ENCODE data around the gene CMTM5.
"Not testable (repeated sequence)": the region's sequence is repeated elsewhere in the genome, so short reads cannot be mapped to it uniquely, and the experiment has no call there.

The CMTM5 gene

GRCh38 chr14:23385642-23386265 is 8.9 kb downstream of the CMTM5 start:
- in situ Hi-C loops (cut with HindIII; ENCODE audit: low pct_unique_long_range_greater_than_20kb, low sequenced_read_pairs): no loop called here
- no peak for TF ChIP-seq JUND (IDR thresholded peaks at IDR 0.05; ENCODE audit: low read depth)
- no peak for DNase-seq (ENCODE audit: low read depth in 1 of 2, low spot score in 1 of 2)

GRCh38 chr14:23386266-23386657 is 9.4 kb downstream of the CMTM5 start:
- in situ Hi-C loops (cut with HindIII; ENCODE audit: low pct_unique_long_range_greater_than_20kb, low sequenced_read_pairs); DNase-seq (ENCODE audit: low read depth in 1 of 2, low spot score in 1 of 2): not testable (repeated sequence)

- no peak for DNase-seq (ENCODE audit: low read depth in 1 of 2, low spot score in 1 of 2)
- in situ Hi-C loops (cut with HindIII; ENCODE audit: low pct_unique_long_range_greater_than_20kb, low sequenced_read_pairs): no loop called here
- TF ChIP-seq JUND (IDR thresholded peaks at IDR 0.05; ENCODE audit: low read depth): no peak
Measured at GRCh38 chr14:23386999-23387398, 10.2 kb downstream of the CMTM5 start.

DNA sequence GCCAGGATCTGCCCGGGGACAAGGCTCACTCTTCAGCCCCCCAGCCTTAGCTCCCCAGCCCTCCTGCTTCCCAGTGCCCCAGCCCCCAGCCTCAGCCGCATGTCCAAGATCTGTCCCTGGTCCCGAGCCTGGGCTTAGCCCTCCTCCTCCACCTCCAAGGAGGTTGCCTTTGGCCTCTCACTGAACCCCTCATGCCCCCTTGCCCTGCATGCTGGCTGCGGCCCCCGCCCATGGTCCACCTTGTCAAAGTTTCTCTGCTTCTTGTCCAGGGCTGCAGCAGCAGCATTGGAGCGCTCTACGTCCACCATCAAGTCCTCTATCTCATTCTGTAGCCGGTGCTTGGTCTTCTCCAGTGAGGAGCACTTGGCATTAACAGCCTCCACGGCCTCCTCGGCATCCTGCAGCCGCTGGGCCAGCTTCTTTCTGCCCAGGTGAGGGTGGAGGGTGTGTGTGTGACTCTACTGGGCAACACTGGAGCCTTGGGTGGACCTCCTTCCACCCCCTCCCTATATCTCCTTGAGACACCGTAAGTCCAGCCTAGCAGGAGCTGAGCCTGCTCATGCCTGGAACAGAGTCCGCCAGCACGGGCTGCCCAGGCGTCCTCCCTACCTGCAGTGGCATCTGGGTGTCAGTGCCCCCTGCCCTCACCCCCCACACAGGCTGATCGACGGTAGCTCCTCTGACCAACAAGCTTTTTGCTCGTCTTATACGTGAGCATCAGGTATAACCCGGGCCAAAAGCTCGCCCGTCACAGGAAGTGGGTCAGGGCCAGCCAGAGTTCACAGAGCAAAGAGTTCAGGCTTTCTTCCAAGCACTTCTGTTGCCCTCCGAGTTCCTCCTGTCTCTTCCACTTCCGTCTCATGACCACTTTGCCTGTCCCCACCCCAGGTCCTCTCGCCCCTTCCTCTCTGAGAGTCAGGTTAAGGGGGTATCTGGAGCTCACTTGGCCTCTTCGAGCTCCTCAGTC is 11.4 kb downstream of the CMTM5 start:
- TF ChIP-seq JUND (IDR thresholded peaks at IDR 0.05; ENCODE audit: low read depth): no peak
- in situ Hi-C loops (cut with HindIII; ENCODE audit: low pct_unique_long_range_greater_than_20kb, low sequenced_read_pairs): no loop called here
- DNase-seq (ENCODE audit: low read depth in 1 of 2, low spot score in 1 of 2): no peak

DNA sequence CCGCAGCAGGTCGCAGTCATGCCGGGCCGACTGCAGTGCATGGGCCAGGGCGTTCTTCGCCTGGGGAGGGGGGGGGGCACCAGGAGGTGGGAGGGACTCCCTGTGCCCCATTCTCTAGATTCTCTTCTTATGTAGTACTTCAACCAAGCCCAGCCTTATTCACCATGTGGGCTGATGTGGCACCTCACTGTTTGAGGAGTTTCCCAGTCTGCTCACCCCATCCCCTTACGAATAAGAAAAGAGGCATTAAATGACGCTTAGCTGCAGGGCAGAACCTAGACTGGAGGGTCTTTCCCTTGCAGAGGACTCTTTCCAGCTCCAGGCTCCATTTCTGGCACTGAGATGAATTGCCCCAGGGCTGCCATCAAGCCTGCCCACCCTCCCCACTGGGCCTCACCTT is 12.2 kb downstream of the CMTM5 start:
- no peak for DNase-seq (ENCODE audit: low read depth in 1 of 2, low spot score in 1 of 2)
- in situ Hi-C loops (cut with HindIII; ENCODE audit: low pct_unique_long_range_greater_than_20kb, low sequenced_read_pairs): no loop called here
- no peak for TF ChIP-seq JUND (IDR thresholded peaks at IDR 0.05; ENCODE audit: low read depth)

DNA sequence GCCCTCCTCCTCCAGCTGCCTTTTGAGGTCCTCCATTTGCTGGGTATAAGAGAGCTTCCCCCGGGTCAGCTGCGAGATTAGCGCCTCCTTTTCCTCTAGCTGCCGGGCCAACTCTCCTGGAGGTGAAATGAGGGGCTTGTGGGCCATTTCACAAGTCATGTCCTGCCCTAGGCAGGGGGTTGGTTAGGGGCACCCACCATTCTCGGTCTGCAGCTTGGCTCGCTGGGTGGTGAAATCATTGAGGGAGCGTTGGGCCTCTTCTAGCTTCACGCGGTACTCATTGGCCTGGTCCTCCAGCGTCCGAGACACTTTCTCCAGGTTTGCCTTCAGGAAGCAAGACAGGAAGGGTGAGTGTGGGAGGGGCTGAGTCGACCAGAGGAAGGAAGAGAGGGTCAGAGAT is 12.6 kb downstream of the CMTM5 start:
- TF ChIP-seq JUND (IDR thresholded peaks at IDR 0.05; ENCODE audit: low read depth): no peak
- in situ Hi-C loops (cut with HindIII; ENCODE audit: low pct_unique_long_range_greater_than_20kb, low sequenced_read_pairs): no loop called here
- DNase-seq (ENCODE audit: low read depth in 1 of 2, low spot score in 1 of 2): no peak

GRCh38 chr14:23389871-23390270 is 13.0 kb downstream of the CMTM5 start:
- DNase-seq (ENCODE audit: low read depth in 1 of 2, low spot score in 1 of 2); in situ Hi-C loops (cut with HindIII; ENCODE audit: low pct_unique_long_range_greater_than_20kb, low sequenced_read_pairs): not testable (repeated sequence)

GRCh38 chr14:23392613-23393012 is 15.8 kb downstream of the CMTM5 start:
- DNase-seq (ENCODE audit: low read depth in 1 of 2, low spot score in 1 of 2): no peak
- no peak for TF ChIP-seq JUND (IDR thresholded peaks at IDR 0.05; ENCODE audit: low read depth)
- in situ Hi-C loops (cut with HindIII; ENCODE audit: low pct_unique_long_range_greater_than_20kb, low sequenced_read_pairs): no loop called here

DNA sequence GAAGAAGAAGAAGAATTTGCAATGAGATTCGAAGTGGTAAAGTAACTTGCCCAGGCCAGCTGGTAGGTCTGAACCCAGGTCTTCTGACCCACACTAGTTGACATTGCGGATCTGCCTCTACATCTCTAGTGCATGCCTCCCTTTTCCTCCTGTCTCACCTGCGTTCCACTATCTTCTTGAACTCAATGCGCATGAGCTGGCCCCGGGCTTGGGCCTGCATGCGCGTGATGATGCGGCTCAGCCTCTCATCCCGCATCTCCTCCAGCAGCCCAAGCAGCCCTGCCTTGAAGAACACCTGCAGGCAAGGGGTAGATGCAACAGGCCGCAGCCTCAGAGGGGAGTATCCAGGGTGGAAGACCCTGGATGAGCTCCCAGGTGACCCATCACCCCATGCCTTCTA is 19.3 kb downstream of the CMTM5 start:
- TF ChIP-seq JUND (IDR thresholded peaks at IDR 0.05; ENCODE audit: low read depth): no peak
- DNase-seq (ENCODE audit: low read depth in 1 of 2, low spot score in 1 of 2): no peak
- in situ Hi-C loops (cut with HindIII; ENCODE audit: low pct_unique_long_range_greater_than_20kb, low sequenced_read_pairs): no loop called here

DNA sequence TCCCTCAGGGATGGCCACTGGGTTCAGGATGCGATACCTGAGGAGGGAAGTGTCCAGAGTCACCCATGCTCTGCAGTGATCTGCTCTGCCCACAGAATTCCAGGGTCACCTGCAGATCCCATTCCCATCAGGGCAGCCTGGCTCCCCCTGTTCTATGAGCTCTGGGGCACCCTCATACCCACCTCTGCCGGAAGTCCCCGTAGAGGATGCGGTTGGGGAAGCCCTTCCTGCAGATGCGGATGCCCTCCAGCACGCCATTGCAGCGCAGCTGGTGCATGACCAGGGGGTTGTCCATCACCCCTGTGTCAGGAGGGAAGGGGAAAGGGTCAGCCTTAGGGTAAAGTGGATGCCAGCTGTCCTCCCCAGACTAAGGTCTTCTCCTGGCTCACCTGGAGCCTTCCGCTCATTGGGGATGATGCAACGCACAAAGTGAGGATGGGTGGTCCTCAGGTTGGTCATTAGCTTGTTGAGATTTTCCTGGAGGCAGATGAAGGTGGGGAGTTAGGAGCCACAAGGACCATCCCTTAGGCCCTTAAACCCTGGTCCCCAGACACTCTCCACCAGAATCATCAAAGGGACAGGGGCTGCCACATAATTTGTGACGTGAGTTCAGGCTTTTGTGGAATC is 20.0 kb downstream of the CMTM5 start:
- no peak for TF ChIP-seq JUND (IDR thresholded peaks at IDR 0.05; ENCODE audit: low read depth)
- DNase-seq (ENCODE audit: low read depth in 1 of 2, low spot score in 1 of 2): no peak
- in situ Hi-C loops (cut with HindIII; ENCODE audit: low pct_unique_long_range_greater_than_20kb, low sequenced_read_pairs): no loop called here

DNA sequence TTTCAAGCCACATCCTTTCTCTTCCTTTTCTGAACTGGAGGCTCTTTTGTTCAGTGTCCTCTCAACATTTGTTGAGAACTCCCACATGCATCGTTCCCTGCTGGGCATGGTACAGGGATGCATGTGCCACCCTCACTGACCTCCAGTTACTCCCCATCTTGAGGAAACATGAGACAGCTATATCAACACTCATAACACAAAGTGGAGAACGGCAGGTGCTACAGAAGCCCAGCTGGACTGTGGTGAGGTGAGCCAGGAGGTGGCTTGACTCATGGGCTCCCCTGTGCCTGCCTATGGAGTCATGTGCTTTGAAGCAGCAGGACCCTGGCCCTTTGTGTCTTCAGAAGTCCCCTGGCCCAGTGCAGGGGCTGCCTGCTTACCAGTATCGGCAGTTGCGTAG is 21.5 kb downstream of the CMTM5 start:
- DNase-seq (ENCODE audit: low read depth in 1 of 2, low spot score in 1 of 2): no peak
- no peak for TF ChIP-seq JUND (IDR thresholded peaks at IDR 0.05; ENCODE audit: low read depth)
- in situ Hi-C loops (cut with HindIII; ENCODE audit: low pct_unique_long_range_greater_than_20kb, low sequenced_read_pairs): no loop called here

DNA sequence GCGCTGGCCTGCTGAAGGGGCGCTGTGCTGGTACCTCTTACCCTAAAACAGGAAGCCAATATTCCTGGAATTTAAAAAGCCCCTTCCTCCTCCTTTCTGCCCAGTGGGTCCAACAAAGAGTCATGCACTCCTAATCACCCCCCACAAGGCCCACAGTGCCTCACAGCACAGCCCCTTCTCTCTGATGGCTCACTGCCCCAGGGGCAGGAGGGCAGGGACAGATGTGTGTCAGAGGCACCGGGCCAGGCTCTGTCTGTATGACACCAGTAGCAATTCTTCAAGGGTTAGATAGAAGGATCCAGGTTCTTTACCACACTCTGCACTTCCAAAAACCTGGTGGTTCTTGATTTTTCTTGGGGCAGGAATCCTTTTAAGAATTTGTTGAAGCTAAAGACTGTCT is 22.3 kb downstream of the CMTM5 start:
- DNase-seq (ENCODE audit: low read depth in 1 of 2, low spot score in 1 of 2): no peak
- in situ Hi-C loops (cut with HindIII; ENCODE audit: low pct_unique_long_range_greater_than_20kb, low sequenced_read_pairs): no loop called here
- TF ChIP-seq JUND (IDR thresholded peaks at IDR 0.05; ENCODE audit: low read depth): no peak

DNA sequence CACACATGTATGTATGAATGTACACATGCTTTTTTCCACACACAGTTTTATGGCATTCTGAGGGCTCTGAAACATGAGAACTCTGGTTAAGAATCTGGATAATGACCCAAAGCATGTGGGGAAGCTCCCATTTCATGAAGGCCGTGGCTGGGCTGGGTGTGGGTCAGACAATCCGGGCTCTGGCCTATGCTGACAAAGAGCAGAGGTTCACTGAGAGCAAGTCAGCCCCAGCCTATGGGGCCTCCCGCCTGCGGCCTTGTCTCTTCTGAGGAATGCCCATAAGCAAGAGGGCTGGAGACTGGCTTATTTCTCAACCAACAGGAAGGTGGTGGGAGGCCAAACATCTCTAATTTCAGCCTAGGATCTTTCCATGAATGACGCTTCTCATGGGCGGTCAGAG is 22.7 kb downstream of the CMTM5 start:
- TF ChIP-seq JUND (IDR thresholded peaks at IDR 0.05; ENCODE audit: low read depth): no peak
- no peak for DNase-seq (ENCODE audit: low read depth in 1 of 2, low spot score in 1 of 2)
- in situ Hi-C loops (cut with HindIII; ENCODE audit: low pct_unique_long_range_greater_than_20kb, low sequenced_read_pairs): no loop called here

DNA sequence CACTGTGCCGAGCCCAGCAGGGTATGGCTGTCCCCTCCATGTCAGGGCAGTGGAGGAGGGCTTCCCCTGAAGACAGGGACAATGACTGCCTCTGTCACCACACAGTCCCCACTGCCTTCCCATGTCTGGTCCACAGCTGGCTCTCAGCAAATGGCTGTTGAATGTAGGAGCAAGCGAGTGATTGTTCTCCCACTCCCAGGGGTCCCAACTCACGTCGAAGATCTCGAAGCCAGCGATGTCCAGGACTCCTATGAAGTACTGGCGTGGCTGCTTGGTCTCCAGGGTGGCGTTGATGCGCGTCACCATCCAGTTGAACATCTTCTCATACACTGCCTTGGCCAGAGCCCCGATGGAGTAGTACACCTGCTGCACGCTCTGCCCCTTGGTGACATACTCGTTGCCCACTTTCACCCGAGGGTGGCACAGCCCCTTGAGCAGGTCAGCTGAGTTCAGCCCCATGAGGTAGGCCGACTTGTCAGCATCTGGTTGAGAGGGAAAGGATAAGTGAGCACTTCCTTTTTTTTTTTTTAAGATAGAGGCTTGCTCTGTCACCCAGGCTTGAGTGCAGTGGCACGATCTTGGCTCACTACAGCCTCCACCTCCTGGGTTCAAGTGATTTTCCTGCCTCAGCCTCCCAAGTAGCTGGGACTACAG is 23.8 kb downstream of the CMTM5 start:
- DNase-seq (ENCODE audit: low read depth in 1 of 2, low spot score in 1 of 2); in situ Hi-C loops (cut with HindIII; ENCODE audit: low pct_unique_long_range_greater_than_20kb, low sequenced_read_pairs): not testable (repeated sequence)
